ENCODE results near the gene ATP6V0E2.

The ATP6V0E2 gene

GRCh38 chr7:149879271-149879743 is 5.5 kb downstream of the ATP6V0E2 start:
- no peak for TF ChIP-seq CTCF (IDR thresholded peaks at IDR 0.05; ENCODE audit: low read depth, low read length, missing control alignments)
- H3K4me3 ChIP-seq (ENCODE audit: low read depth, low read length): no peak overlapping the region
- DNase-seq (ENCODE audit: low read depth): no peak

DNA sequence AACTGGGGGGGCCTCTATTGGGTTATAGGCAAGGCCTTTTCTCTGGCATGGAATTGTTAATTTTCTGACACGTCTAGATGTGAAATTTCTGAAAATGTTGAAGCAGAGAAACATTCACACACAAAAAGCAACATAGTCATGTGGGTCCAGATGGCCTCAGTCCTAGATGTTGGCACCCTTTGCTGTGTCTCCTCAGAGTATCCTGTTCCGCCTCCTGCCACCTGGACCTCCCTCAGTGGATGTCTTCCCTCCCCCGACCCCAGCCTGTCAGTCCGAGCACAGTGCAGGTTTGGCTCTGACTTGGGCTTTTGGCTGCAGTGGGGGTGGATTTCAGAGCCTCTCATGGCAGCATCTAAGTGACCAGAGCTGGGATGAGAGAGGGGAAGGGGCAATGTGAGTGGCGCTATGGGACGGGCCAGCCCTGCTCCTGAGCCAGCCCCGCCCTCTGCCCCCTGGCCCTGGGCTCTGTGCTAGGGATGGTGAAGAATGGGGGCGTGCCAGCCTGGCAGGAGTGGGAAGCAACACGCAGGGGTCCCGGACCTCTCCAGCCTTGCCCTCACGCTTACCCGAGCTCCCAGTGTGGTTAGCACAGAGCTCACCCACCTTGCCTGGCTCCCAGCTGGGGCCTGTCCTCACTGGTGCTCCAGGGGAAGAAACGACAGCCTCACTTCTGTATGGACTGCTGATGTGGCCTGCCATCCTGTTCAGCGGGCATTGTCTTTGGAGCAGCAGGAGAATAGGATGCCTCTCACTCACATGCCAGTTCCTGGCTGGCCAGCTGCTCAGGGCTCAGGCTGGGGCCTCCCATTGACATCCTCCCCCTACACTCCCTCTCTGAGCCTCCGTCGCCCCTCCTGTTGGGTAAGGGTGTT is 6.2 kb downstream of the ATP6V0E2 start:
- no peak for TF ChIP-seq CTCF (IDR thresholded peaks at IDR 0.05; ENCODE audit: low read depth, low read length, missing control alignments)
- no peak overlapping the region for H3K4me3 ChIP-seq (ENCODE audit: low read depth, low read length)
- no peak for DNase-seq (ENCODE audit: low read depth)

DNA sequence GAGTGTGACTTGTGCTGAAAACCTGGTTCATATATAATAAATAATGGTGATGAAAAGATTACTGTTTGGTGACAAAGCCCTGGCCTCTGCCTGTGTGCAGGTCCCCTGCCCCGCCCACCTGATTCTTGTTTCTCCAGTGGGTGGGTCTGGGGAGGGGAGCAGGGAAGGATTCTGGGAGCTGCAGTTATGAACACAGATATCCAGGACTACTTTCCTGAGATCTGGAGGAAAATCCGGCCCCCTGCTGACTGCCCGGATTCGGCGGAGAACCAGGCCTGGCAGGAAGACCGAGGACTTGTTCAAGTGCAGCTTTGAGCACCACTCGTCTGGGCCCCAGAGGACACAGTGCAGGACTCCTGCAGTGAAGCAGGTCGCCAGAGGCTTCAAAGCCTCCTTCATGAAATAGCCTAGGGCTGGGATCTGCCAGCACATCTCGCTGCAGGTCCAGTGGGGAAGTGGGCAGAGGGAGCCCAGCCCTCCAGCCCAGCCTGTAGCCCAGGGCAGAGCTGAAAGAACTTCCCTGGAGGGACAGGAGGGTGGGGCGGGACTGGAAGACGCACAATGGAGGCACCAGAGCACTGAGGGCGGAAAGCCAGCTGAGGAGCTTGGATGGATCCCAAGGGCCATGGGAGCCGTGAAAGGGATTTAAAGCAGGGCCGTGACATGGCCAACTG is 7.0 kb downstream of the ATP6V0E2 start:
- DNase-seq (ENCODE audit: low read depth): no peak
- TF ChIP-seq CTCF (IDR thresholded peaks at IDR 0.05; ENCODE audit: low read depth, low read length, missing control alignments): no peak
- no peak overlapping the region for H3K4me3 ChIP-seq (ENCODE audit: low read depth, low read length)

DNA sequence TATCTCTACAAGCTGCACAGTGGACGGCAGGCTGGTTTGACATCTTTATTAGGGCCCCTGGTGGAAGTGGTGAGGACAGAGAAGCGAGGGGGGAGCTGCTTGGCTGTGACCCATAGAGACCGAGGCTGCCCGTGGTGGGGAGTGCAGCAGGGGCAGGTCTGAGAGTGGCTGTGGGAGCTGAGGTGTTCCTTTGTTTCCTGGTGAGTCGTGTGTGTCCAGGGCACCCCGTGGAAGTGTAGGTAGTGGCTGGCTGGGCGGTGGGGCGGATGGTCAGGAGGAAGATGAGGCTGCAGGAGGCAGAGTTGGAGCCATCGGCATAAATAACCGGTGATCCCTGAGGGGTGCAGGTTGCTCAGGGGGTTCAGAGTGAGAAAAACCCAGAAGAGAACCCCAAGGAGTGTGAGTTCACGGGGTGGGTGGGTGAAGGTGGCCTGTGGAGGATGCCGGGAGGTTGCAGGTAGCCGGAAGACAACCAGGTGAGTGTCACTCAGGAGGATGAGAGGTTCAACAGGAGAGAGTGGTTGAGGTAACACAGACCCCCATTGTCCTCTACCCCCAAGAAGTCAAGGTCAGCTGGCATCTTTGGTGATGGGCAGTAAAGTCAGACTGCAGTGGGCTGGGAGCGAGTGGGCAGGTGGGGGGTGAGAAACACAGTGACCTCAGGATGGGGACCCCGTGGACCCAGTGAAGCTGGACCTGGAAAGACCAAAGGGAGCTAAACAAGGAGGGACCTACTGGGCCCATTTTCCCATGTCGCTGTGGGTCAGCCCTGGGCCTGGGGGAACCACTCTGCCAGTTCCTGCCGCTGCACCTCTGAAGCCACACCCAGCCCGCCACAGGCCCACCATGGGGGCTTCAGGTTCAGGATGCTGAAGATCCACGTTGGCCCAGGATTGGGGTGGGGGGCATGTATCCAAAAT is 7.8 kb downstream of the ATP6V0E2 start:
- no peak for TF ChIP-seq CTCF (IDR thresholded peaks at IDR 0.05; ENCODE audit: low read depth, low read length, missing control alignments)
- no peak for DNase-seq (ENCODE audit: low read depth)
- H3K4me3 ChIP-seq (ENCODE audit: low read depth, low read length): no peak overlapping the region

DNA sequence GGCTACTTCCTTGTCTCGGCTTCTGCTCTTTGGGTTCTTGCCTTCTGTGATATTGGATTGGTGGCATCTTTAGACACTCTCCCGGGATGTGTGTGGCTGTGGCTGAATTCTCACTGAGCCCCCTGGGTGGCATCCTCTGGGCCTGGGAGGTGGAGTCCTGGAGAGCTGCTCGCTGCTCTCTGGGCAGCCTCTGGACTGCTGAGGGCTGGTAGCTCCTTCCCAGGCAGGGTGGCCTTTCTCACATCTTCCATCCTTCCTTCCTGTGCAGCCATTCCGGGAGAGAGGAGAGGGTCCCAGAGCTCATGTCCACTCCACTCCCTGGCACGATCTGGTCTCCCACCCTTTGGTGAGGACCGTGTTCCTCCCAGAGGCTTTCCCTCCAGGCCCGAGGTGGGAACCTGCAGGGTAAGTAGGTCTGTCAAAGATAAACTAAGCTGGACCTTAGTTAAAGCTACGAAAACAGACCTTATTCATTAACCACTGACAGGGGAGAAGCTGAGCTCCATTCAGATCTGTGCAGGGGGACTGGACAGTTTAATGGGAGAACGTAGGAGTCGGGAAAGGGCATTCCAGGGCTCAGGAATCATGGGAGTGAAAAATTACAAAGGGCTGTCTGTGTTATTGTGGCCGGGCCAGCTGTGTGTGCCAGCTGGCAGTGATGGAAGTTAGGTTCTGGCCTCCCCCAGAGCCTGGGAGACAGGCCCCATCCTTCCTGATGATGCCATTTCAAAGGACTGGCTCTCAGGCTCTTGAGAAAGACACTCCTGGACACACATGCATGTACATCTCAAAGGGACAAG is 8.7 kb downstream of the ATP6V0E2 start:
- TF ChIP-seq CTCF (IDR thresholded peaks at IDR 0.05; ENCODE audit: low read depth, low read length, missing control alignments): no peak
- no peak overlapping the region for H3K4me3 ChIP-seq (ENCODE audit: low read depth, low read length)
- no peak for DNase-seq (ENCODE audit: low read depth)

GRCh38 chr7:149883048-149883438 is 9.3 kb downstream of the ATP6V0E2 start:
- TF ChIP-seq CTCF (IDR thresholded peaks at IDR 0.05; ENCODE audit: low read depth, low read length, missing control alignments): no peak
- no peak for DNase-seq (ENCODE audit: low read depth)
- no peak overlapping the region for H3K4me3 ChIP-seq (ENCODE audit: low read depth, low read length)
